Right ventricle myocardium inferior (tissue), 1 donor: ENCODE measurements around the gene GALNT10. TPM values are rescaled to one million over a fixed set of nuclear protein-coding genes. Genes with fewer than 3 reads are reported as not detected.

ENCODE experiments used
- ATAC-seq: fragments of 200-7000 bp; cut with Tn5 transposase; one replicate; pipeline ENCODE4 v1.9.1; 2020; ENCODE audit warnings: mild to moderate bottlenecking, moderate library complexity
- DNase-seq: peaks from one replicate; pipeline ENCODE4 v3.0.0; 2021; ENCODE audit errors: missing footprints
- intact Hi-C: fragments of 100-400 bp; cut with DNase I; formaldehyde crosslinking; loops from one replicate; pipeline ENCODE4 v1.11.0; 2022
- total RNA-seq: library from RNA; stranded (reverse); fragmentation: NEBNext Ultra II Directional; extraction: Animal tissue kit (Norgen Biotek cat#: 25700); gene quantifications from one replicate; pipeline ENCODE4 v1.2.1, GENCODE V29; 2021
- donor health status: DM: no; HTN: yes; CAD: no; lungs with severe emphysema.

Gene GALNT10
- total RNA-seq, 1 donor from 2014 or later: 15.5 TPM

DNA sequence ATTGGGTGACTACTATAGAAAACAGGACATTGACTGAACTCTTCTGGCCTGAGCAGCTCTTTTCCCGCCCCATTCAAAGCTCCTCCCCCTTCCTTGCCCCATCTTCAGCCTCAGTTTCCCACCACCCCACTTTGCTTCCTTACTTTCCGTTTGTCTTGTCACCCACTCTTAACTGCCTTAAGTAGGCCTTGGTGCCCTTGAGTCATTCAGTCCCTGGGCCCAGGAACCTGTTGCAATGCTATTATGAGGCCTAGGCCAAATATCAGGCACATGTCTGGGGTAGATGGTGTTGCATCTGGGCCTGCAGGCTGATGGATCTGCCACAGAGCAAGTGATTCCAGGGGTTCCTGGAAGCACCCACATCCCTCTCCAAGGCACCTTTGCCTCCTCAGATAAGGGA is 17.7 kb upstream of the GALNT10 start:
- DNase-seq (no peak), ATAC-seq (no peak)
- intact Hi-C loops: no loop called here

DNA sequence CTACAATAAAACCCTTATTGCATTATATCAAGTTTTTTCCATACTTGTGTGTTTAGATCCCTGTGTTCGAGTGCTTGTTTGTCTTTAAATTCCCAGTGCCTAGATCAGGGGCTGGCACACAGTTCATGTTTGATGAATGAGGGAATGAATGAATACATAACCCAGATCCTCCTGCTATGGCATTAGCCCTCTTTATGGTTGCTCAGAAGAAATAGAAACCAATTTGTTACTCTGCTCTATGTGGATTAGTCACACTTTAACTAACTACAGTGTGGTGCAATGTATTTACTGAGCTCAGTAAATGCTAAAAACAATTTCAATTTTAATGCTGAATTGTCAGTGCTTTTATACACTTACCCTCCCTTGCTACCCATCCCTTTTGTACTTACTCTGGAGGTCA is 16.4 kb upstream of the GALNT10 start:
- intact Hi-C loops: no loop called here
- ATAC-seq (no peak), DNase-seq (no peak)

DNA sequence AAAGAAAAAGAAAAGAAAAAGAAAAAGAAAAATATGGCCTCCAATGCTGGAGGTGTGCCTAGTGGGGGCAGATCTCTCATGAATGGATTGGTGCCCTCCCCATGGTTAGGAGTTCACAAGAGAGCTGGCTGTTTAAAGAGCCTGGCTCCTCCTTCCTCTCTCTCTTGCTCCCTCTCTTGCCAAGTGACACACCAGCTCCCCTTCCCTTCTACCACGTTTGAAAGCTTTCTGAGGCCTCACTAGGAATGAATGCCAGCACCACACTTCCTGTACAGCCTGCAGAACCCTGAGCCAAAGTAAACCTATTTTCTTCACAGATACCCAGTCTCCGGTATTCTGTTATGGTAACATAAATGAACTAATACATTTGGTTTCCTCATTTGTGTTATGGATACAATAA is 14.4 kb upstream of the GALNT10 start:
- DNase-seq: no peak
- intact Hi-C loops: no loop called here
- no peak for ATAC-seq

DNA sequence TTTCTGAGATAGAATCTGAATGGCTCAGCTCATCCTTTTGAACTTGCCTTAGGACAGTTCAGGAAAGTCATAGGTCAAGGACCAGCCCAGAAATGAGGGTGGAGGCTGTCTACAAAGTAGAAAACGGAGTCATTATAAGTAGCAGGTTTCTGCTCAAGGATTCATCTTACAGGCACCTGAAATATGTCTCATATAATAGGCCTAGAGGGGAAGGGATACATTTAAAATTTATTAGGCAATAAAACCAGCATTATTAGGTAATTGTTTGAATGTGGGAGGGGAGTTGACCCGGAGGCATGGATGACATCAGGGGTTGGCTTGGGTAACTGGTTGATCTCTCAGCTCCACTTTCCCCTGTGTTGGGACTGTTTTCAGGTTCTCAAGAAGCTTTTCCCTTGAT is 11.9 kb upstream of the GALNT10 start:
- intact Hi-C loops: no loop called here
- ATAC-seq (no peak), DNase-seq (no peak)

DNA sequence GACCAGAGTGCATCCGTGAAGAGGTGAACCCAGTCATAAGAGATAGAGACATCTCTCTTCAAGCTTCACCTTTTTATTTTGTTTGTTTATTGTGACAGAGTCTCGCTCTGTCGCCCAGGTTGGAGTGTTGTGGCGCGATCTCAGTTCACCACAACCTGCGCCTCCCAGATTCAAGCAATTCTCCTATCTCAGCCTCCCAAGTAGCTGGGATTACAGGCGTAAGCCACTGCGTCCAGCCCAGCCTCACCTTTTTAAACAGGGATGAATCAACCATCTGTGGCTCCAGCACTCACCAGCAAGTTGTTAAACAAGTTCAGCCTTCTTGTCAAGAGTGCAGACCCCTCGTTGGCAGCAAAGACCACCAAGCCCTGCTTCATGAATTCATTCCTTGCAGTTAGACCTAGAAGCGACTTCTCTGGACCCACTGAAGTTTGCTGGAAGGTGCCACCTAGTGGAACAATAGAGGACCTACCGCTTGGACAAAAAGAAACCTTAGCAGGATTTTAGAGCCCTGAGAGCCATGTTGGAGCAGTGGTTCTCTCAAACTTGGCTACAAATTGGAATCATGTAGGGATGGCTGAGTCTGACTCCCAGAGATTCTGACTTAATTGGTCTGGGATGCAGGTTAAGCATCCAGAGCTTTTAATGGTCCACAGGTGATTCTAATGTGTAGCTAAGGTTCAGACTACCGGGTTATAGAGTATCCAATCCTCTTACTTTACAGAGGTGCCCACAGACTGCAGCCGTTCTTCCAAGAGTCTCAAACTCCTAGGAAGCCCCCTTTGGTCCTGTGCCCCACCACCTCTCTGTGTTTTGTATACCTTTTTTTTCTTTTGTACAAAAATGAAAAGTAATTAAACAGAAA is 10.5 kb upstream of the GALNT10 start:
- no peak for DNase-seq
- intact Hi-C loops: loop anchor here (1.0 to 5.0 kb wide), 2 partner anchors 108 to 203 kb away; no protein-coding TSS in a partner anchor
- peak; percentile 82 for ATAC-seq

DNA sequence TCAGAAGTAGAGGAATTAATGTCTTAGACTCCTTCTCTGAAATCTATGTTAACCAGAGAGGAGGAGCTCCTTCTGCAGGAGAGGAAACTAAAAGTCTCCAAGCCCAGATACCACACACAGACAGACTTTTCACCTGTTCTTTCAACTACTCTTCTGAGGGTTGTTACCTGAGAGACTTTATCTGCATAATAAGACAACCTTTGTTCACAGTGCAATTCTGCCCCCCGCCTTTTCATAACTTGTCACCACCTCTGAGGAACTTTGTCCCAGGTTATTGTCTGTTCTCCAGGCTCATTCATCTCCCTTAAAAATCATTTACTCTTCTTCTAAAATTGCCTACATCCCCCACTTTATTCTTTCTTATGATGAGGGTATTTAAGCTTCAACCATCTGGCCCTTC is 9.4 kb upstream of the GALNT10 start:
- ATAC-seq (no peak), DNase-seq (no peak)
- intact Hi-C loops: loop anchor here (5.0 kb wide), 1 partner anchor 204 kb away; no protein-coding TSS in a partner anchor

DNA sequence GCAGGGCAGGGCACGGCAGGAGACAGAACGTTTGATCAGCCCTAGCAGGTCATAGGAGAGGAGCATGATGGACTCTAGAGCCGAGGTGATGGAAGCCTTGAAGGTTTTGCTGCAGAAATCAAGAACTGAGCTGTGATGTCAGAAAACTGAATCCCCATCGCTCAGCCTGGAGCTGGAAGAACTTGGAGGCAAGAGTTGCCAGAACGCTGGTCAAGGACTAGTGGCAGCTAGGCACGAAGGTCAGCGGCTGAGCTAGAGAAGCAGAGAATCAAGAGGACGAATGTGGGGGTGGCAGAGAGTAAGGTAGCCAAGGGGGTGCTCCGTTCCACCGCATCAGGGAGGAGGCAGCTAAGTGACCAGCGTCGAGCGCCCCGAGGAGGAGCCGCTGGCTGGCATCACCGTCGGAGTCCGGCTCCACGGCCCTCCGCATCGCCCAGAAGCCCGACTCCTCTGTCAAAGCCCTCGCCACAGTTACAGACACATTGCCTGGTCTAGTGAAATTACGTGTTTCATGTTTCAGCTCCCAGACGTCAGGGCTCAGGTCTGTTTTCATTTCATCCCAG is 1.2 kb upstream of the GALNT10 start:
- ATAC-seq: no peak
- intact Hi-C loops: no loop called here
- no peak for DNase-seq

DNA sequence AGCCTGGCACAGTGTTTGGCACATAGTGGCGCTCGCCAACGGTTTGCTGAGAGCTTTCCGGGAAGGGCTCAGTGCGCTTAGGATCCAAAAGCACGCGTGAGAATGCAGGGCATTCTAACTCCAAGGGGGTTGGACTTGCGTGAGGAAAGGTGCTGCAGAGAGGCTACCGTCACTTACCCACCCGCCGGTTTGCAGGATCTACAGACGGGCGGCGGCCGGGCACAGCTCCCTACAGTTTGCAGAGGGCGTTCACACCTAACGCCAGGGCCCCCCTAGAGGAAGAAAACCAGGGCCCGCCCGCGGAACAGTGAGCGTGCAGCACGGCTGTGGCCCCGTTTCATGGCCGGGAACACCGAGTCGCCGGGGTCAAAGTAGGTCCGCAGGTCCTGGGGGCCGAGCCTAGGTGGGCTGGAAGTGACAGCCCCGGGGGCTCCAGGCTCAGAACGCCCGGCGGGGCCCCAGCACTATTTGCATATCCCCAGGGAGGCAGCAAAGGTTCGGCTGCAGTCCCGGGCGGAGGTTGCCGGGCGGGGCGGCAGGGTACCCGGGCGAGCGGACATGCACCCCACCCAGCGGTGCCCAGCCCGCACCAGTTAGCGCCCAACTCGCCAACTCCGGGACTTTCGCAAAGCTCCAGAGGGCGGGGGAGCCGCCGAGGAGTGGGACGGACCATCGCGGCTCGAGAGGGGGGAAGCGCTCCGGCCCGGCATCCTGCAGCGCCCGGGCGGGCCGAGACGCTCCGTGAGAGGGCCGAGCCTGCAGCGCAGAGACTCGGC is 526 bp upstream of the GALNT10 start:
- ATAC-seq (peak; percentile 90), DNase-seq (peak; percentile 93)
- intact Hi-C loops: loop anchor here (5.0 kb wide), 2 partner anchors 97 to 113 kb away; no protein-coding TSS in a partner anchor

DNA sequence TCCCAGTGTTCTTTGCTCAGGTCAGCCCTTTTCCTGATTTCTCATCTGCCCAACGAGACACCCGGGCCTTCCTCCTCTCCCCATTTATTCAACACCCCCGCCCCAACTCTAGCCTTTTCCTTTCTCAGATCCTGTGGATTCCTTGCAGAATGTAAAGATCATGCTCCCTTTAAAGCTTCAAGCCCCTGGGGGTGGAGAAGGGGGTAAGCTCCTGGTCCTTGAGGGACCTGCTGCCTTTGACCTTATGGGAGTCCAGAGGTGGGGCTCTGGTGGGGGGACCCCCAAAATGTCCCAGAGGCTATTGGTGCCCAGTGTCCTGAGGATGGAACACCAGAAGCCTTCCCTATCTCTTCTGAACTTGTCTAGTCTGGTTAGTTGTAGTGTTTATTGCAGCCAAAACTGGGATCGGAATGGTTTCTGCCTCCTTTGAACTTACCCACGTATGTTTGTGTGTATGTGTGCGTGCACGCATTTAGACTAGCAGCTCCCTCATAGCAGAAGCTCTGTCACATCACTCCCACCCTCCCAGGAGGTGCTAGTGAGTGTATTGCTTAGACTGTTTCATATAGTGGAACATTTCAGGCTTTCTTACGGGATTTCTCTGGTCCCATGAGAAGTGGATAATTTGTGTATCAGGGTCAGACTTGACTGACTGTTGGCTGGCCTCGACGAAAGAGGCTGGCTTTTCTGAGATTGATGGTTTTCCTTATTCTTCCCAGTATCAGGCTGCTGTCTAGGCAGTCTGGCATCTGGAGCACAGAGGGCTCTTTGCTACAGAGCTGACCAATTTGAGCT is 1.1 kb downstream of the GALNT10 start:
- DNase-seq (no peak), ATAC-seq (peak; percentile 4)
- intact Hi-C loops: loop anchor here (1.0 to 5.0 kb wide), 3 partner anchors 96 to 213 kb away; no protein-coding TSS in a partner anchor

DNA sequence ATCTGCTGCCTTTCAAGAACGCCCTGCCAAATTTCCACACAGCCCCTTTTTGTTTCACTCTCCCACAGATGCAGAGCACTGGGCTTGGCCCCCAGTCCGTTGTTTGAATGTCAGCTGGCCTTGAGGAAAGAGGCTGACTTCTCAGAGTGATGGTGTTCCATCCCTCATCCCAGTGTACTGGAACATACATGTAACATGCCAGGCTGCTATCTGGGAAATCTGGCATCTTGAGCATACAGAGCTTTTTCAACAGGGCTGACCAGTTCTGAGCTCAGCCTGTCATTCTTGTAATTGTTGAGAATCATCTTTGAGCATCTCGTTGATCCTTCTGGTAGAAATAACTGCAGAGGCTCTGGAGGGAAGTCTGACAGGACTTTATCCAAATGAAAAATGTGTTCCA is 2.8 kb downstream of the GALNT10 start:
- ATAC-seq: no peak

DNA sequence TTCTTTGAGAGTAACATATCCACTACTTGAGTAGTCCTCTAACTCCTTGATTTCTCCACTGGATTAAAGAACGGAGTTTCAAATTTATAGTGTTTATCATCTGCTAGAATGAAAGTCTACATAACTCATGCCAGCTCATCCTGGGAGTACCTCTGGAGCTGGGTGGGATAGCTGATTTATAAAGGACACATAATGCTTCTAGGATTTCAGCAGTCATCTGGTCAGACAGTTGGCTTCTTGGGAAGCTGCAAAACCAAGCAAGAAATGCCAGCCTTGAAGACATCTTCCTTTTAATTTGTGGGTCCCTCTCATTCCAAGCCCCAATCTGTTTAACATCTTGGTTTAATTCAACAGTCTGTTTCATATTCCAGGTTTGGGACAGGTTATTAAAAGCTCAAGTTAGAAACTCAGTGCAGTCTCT is 3.2 kb downstream of the GALNT10 start:
- ATAC-seq (no peak), DNase-seq (no peak)
- intact Hi-C loops: loop anchor here (5.0 kb wide), 2 partner anchors 94 to 116 kb away; no protein-coding TSS in a partner anchor

More for the DNA sequence above, 2.8 kb downstream of the GALNT10 start:
- no peak for DNase-seq
- intact Hi-C loops: loop anchor here (5.0 kb wide), 2 partner anchors 94 to 116 kb away; no protein-coding TSS in a partner anchor

DNA sequence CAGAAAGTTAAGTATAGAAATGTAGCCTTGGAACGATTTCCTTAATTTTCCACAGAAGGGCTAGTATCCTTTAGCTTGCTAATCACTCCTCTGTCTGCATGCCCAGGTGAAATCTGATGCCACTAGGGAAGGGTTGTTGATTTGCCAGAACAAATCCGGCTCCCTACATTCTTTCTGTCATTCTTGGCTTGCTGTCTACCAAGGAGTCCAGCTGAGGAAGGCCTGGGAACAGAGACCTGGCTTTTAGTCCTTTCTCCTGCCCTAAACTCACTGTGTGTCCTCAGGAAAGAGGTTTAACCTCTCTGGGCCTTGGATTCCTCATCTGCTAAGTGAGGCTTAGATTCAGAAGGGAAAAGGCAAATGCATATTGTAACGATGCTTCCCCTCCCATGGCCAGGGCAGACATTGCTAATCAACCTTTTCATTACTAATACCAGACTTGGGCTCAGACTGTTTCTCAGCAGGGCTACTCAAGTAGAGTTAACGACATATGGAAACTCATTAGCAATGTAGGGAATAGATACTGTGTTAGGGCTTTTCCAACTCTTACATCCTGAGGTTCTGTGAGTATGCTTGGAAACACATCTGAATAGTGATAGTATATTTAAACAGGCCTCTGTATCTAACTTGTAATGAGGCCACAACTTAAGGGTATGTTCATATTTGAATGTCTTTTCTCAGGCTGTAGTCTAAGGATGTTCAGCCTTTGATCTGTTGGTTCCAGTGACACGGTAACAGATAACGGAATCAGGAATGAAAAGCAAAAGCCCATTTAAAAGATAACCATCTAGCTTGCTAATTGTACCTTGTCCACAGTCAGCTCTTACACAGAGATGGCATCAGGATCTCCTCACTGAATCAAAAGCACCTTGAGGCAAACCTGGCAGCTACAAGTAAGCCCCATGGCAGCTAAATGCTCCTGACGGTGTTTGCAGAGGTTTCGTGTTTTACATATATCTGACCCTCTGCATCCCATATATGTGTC is 4.1 kb downstream of the GALNT10 start:
- no peak for ATAC-seq
- intact Hi-C loops: loop anchor here (5.0 kb wide), 2 partner anchors 93 to 117 kb away; no protein-coding TSS in a partner anchor
- no peak for DNase-seq

DNA sequence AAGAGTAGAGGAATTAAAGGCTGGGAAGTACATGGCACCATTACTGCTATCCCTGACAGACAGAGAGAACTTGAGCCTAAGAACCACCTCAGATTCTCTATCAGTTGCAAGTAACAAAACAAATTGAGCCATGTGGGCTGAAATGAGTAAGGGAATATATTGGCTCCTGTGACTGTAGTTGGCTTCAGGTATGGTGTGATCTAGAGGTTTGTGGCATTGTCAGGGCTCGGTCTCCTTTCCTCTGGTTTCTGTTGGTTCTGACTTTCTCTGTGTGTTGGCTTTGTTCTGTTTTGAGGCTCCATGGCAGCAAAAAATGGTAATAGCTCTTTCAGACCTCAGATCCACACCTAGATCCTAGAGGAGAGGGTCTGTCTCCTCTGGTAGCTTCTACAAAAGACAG is 5.7 kb downstream of the GALNT10 start:
- intact Hi-C loops: no loop called here
- ATAC-seq: no peak
- no peak for DNase-seq

DNA sequence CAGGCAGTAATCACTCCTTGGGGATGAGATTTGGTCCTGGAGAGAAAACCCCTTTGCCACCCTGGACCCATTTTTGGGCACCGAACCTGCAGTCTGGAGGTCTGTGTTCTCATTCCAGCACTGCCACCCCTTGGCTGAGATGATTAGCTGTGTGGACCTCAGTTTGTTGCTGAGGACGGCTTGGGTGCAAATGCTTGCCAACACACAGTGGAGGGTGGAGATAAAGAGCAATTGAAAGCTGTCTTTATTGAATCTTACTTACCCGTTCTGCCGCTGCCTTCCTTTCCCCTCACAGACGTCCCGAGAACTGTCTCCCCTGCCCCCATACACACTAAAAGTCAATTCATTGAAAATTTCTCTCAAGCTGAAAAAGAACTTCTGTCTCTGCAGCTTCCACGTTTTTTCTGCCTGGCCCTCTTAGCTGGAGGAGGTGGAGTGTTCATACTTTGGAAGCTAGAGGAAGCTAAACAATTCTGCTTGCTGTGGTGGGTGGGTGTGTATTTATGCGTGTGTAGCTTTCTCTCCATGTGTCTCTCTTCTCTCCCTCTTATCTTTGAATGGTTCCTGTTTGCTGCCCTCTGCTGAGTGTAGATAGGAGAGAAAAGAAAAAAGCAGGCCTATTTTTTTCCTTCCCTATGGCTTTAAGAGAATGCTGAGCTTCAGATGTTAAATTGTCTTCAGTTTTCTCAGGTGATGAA is 6.6 kb downstream of the GALNT10 start:
- intact Hi-C loops: no loop called here
- no peak for DNase-seq
- ATAC-seq: no peak

DNA sequence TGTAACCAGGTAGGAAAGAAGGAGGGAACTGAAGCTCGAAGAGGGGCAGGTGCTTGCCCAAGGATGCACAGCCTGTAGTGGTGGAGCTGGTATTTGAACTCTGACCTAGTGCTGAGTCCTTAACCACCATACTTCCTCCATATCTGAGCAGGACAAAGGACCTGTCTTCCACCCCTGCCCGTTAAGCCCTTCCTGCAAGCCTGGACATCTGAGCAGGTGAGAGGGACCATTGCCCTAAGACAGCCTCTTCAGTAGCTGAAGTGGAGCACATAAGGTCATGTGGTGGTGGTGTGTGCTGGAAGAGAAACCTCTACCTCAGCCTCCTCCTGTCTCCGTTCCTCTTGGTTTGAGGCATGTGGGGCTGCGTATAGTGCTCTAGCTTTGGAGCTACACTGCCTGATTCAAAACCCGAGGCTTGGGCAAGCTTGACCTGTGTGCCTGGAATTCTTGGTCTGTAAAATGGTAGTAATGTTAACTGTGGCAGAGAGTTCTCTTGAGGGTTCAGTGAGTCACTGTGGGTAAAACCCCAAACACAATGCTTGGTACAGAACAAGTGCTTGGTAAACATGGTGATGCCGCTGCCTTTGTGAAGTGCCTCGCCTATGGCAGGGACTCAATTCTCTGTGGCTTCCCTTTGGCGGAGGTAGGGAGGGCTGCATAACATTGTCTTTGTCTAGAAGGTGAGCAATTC is 7.4 kb downstream of the GALNT10 start:
- ATAC-seq (no peak), DNase-seq (no peak)
- intact Hi-C loops: no loop called here

DNA sequence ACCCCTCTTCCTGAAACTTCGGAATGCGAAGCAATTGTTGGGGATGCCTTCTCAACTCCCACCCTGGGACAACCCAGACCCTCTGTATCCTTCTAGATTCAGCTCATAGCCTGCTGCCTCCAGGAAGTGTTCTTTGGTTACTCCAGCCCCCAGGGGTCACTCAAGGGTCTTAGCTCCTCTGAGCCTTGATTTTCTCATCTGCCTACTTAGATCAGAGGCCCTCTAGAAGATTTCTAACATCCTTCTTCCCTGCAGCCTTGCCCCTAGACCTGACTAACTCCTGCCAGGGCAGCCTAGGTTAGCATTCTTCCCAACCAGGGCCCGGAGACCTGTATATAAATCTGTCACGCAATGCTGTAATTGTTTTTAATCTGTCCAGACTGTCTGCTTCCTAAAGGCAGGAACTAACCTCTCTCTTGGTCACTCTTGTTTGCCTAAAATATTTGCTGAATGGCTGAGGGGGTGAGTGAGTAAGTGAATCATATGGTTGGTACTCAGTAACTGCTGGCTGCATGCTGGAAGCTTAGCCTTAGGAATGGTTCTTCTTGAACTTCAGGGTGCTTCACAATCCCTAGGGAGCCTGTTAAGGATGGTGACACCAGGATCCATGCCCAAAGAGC is 8.2 kb downstream of the GALNT10 start:
- no peak for DNase-seq
- ATAC-seq: no peak
- intact Hi-C loops: no loop called here
